Mononuclear cell (primary cell): Measurements from ENCODE around the gene ASMT. TPM values are rescaled to one million over a fixed set of nuclear protein-coding genes. Genes with fewer than 3 reads are reported as not detected.

Experiments
- H3K27me3 ChIP-seq: 2 replicates; pipeline ENCODE4 v1.6.0; 2011; ENCODE audit warnings: low read length, control low read depth; ENCODE audit not compliant: insufficient read depth
- H3K4me1 ChIP-seq: 2 replicates; pipeline ENCODE4 v1.5.1; 2011; ENCODE audit warnings: mild to moderate bottlenecking, low read length, control low read depth; ENCODE audit not compliant: insufficient read depth
- H3K4me3 ChIP-seq: 2 replicates; pipeline ENCODE4 v1.5.1; 2011; ENCODE audit warnings: mild to moderate bottlenecking, low read length, moderate library complexity
- H3K9me3 ChIP-seq: 2 replicates; pipeline ENCODE4 v1.5.1; 2011; ENCODE audit warnings: low read depth, mild to moderate bottlenecking, control low read depth, low read length
- total RNA-seq: library from RNA; depleted of rRNA; stranded (reverse); fragments of >200 nt; gene quantifications from one replicate; pipeline ENCODE4 v1.2.3, GENCODE V29; 2012

Gene ASMT
- total RNA-seq, 1 donor, result 0.73 TPM

DNA sequence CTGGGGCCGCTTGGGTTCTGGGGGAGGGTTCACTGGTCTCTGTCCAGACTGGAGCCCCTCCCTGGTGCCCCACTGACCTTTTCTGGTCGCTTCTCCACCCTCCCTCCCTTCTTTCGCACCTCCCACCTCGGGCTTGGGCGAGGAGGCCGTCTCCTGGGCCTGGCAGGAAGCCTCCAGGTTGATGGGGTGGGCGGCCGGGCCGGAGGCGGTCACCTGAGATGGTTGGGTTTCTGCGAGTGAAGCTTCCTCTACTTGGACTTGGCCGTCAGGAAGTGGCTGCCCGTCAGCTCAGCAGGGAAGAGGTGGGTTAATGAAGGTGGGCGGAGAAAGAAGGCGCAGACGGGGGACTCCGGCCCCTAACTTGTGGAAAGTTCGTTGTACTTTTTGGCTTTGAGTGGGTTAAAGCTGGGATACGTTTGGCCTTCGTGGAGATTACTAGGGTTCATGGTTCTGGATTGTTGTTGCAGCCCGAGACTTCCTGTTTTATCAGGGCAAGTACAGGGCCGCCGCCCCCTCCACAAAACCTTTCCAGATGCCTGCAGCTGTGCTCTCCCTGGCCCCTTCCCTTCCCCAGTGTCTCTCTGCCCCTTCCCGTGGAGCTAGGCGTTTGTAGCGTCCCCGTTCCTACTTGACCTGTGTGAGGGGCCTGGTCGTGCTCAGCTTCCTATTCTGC is 22.3 kb upstream of the ASMT start:
- Histone ChIP-seq H3K9me3 (no peaks in the 10 kb centered on the region), H3K27me3 (no peaks in the 10 kb centered on the region), H3K4me3 (peak overlapping the region; percentile 74), H3K4me1 (peaks cover 22% of the 10 kb centered on the region)

DNA sequence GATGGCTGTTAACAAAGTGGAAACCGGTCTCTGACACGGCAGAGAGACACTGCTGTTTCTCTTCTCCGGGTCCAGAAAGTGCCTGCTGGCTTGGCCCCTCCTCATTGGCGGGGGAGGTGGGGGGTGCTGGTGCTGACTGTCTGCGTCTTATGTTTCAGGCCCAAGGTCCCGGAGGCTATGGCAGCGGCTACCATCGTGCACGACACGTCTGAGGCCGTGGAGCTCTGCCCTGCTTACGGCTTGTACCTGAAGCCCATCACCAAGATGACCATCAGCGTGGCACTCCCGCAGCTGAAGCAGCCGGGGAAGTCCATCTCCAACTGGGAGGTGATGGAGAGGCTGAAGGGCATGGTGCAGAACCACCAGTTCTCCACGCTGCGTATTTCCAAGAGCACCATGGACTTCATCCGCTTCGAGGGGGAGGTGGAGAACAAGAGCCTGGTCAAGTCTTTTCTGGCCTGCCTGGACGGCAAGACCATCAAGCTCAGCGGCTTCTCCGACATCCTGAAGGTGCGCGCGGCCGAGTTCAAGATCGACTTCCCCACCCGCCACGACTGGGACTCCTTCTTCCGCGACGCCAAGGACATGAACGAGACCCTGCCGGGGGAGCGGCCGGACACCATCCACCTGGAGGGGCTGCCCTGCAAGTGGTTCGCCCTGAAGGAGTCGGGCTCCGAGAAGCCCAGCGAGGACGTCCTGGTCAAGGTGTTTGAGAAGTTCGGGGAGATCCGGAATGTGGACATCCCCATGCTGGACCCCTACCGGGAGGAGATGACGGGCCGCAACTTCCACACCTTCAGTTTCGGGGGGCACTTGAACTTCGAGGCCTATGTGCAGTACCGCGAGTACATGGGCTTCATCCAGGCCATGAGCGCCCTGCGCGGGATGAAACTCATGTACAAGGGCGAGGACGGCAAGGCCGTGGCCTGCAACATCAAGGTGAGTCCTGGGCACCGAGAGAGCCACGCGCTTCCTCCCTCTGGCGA is 21.3 kb upstream of the ASMT start:
- Histone ChIP-seq H3K27me3 (no peaks in the 10 kb centered on the region), H3K4me3 (peak overlapping the region; percentile 74), H3K9me3 (no peaks in the 10 kb centered on the region), H3K4me1 (peaks cover 22% of the 10 kb centered on the region)

DNA sequence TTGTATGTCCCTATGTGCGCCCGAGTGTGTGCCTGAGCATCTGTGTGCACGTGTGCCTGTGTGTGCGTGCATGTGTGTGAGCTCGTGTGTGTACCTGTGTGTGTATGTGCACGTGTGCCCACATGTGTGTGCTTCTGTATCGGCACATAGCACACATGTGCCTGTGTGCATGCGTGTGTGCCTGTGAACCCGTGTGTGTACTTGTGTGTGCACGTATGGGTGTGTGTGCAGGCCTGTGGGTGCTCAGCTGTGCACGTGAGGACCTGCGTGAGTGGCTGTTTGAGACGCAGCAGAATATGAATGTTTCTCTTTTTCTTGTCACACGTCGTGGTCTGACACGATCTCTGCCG is 19.2 kb upstream of the ASMT start:
- Histone ChIP-seq H3K4me3 (no peak overlapping the region), H3K27me3 (no peaks in the 10 kb centered on the region), H3K9me3 (no peaks in the 10 kb centered on the region), H3K4me1 (peaks cover 22% of the 10 kb centered on the region)

DNA sequence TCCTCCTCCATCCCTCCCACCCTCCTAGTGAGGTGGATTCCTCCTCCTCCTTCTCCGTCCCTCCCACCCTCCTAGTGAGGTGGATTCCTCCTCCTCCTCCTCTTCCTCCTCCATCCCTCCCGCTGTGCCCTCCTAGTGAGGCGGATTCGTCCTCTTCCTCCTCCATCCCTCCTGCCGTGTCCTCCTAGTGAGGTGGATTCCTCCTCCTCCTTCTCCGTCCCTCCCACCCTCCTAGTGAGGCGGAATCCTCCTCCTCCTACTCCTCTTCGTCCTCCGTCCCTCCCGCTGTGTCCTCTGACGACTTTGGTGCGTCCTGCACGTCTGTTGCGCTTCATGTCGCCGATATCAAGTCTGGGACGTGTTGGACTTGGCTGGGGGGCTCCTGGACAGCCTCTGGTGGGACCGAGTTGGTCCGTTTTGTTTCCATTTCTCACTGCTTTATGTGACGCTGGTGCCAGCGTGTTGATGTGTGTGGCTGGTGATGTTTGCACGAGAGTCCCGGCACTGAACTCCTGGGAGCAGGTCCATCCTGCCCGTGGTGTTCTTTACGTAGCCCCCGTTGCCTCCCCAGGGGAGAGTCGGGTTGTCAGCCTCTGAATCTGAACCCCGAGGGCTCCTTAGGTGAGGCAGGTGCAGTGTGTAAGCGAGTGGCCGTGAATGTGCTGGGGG is 18.0 kb upstream of the ASMT start:
- H3K4me3 ChIP-seq, result no peak overlapping the region
- H3K9me3 ChIP-seq, result no peaks in the 10 kb centered on the region
- no peaks in the 10 kb centered on the region for H3K27me3 ChIP-seq
- H3K4me1 ChIP-seq, result peaks cover 19% of the 10 kb centered on the region

DNA sequence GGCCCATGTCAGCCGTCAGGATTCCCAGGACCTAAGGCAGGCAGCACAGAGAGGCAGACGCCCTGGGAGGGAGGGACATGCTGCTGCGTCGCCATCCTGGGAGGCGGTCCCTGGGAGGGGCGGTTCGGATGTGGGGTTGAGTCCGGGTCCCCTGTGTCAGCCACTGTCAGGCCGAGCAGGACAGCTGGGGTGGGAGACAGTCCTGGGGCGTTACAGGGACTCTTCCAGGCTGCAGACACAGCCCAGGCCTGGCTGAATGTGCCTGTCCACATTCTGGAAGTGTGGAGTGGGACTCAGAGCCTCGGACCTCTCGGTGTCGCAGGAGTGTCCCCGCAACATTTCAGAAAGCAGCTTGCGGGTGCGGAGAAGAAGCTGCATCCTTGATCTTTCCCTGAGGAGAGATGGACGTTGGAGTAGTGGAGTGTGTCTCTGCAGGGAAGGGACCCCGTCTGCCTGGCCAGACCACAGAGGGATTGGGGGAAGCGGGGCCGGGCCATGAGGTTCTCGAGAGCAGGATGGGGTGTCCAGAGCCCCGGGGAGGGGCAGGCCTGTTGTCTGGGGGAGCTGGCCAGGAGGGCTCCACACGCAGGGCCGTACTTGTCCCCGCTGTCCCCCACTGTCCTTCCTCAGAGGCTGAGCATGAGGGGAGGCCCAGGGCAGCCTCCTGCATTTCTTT is 17.4 kb upstream of the ASMT start:
- Histone ChIP-seq H3K4me3 (no peak overlapping the region), H3K9me3 (no peaks in the 10 kb centered on the region), H3K4me1 (peaks cover 18% of the 10 kb centered on the region), H3K27me3 (no peaks in the 10 kb centered on the region)

DNA sequence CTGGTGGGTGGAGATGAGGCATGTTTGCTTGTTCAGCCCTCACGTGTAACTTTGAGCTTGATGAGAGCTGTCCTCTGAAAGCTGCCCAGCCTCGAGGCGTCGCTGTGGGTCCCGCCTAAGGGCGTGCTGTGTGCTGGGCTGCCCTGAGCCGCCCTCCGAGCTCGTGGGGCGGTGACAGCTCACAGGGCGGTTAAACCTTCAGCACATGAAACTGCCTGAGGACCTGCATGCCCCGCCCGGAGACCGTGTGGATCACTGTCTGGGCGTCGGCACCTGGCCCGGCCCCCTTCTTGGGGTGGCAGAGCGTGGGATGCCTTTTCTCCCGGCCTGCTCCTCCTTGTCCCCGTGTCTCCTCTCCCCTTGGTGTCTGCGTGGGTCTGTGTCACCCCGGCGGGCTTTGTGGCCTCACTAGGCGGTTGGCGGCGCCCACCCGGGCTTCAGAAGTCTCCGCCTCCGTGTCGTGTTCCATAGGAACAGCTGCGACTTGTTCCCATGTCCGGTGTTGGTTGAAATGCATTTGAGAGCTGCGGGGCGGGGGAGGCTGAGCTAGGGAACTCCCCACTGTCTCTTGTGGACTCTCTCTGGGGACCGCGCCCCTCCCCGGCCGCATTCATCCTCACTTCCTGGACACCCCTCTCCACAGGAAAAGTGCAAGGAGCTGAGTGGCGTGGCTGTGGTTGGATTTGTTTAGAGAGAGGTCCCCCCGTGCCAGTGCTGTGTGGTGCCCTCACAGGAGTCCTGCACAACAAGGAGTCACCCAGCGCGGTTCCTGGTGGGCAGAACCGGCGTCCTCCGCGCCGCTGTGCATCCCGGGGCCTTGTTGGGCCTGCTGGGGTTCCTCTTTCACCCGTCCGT is 16.6 kb upstream of the ASMT start:
- no peaks in the 10 kb centered on the region for H3K9me3 ChIP-seq
- no peaks in the 10 kb centered on the region for H3K27me3 ChIP-seq
- H3K4me3 ChIP-seq, result no peak overlapping the region
- H3K4me1 ChIP-seq, result peaks cover 10% of the 10 kb centered on the region

DNA sequence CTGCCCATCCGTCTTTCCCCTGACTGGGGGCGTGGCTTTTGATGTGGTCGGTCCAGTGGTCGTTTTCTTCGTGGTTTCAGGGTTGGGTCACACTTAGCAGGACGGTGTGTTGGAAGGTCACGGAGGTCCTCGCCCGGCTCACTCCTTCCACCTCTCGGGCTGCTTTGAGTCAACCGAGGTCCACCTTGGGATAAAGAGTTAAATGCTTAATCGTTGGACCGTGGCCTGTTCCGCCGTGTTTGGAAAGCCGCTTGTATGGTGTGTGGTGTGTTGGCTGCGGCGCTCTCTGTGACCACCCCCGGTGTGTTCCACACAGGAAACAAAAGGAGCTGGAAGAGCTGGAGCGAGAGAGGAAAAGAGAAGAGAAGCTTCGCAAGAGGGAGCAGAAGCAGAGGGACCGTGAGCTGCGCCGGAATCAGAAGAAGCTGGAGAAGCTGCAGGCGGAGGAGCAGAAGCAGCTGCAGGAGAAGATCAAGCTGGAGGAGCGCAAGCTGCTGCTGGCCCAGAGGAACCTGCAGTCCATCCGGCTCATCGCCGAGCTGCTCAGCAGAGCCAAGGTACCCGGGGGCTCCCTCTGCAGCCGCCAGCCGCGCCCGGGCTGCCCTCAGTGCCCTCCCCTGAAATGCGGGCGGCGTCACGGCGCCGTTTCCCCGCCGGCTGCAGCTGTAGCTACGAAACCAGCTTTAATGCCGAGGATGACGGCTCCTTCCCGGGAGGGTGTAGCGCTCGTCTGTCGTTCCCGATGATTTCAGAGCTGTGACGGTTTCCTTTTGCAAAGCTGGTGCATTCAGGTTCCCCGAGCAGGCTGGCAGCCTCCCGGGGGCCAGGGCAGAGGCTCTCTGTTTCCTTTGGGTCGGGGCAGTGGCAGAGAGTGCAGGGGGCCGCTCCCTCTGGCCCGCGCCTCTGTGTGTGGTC is 15.7 kb upstream of the ASMT start:
- H3K4me3 ChIP-seq, result no peak overlapping the region

DNA sequence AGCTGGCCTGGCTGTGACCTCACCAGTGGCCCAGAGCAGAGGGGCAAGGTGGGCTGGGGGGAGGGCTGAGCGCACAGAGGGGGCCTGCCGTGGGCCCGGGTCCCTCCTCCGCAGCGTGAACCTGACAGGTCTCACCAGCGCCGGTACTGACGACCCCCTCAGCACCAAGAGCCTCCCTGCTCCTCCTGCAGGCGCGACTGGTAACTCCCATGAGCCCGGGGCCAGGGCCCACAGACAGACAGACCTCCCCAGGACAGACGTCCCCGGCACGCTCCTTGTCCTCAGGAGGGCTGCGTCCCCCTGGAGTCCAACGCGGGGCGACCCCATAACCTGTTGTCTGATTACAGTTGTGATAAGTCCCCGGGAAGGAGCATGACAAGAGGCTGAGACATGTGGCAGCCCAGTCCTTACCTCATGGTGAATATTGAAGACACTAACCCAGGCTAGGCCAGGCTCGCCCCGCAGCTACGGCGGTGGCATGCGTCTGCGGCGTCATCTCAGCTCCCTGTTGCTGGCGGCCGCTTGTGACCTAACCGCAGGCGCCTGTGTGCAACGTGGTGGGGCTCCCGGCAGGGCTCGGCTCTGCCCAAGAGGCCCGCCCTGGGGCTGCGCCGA is 15.0 kb upstream of the ASMT start:
- H3K27me3 ChIP-seq, result no peaks in the 10 kb centered on the region
- H3K4me3 ChIP-seq, result no peak overlapping the region
- H3K9me3 ChIP-seq, result no peaks in the 10 kb centered on the region
- H3K4me1 ChIP-seq, result no peaks in the 10 kb centered on the region

More for the DNA sequence above, 15.7 kb upstream of the ASMT start:
- Histone ChIP-seq H3K27me3 (no peaks in the 10 kb centered on the region), H3K9me3 (no peaks in the 10 kb centered on the region), H3K4me1 (peaks cover 1% of the 10 kb centered on the region)

DNA sequence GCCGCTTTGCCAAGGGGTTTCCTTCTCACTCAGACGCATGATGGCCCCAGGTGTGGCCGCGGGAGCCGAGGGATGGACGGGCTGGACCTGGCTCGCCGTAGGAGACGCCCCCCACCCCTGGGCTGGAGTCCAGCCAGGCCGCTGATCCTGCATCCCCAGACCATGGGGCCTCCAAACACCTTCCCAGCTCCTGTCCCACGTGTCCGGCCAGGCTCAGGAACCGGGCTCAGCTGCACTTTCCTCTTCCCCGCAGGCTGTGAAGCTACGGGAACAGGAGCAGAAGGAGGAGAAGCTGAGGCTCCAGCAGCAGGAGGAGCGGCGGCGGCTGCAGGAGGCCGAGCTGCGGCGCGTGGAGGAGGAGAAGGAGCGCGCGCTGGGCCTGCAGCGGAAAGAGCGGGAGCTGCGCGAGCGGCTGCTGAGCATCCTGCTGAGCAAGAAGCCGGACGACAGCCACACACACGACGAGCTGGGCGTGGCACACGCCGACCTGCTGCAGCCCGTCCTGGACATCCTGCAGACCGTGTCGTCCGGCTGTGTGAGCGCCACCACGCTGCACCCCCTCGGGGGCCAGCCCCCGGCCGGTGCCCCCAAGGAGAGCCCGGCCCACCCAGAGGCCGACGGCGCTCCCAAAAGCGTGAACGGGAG is 14.3 kb upstream of the ASMT start:
- Histone ChIP-seq H3K27me3 (no peaks in the 10 kb centered on the region), H3K4me3 (no peak overlapping the region), H3K4me1 (no peaks in the 10 kb centered on the region), H3K9me3 (no peaks in the 10 kb centered on the region)

DNA sequence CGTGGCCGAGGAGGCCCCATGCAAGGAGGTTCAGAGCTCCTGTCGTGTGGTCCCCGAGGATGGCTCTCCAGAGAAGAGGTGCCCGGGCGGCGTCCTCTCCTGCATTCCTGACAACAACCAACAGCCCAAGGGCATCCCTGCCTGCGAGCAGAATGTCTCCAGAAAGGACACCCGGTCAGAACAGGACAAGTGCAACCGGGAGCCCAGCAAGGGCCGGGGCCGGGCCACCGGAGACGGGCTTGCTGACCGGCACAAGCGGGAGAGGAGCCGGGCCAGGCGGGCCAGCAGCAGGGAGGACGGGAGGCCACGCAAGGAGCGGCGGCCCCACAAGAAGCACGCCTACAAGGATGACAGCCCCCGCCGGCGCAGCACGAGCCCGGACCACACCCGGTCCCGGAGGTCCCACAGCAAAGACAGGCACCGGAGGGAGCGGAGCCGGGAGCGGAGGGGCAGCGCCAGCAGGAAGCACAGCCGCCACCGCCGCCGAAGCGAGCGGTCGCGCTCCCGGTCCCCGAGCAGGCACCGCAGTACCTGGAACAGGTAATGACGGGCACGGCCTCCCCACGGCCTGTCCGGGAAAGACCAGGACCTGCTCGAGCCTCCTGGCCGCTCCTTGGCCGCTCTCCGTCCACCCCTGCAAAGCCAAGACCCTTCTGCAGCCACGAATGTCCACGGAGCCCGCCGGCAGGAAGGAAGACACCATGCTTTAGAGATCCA is 13.7 kb upstream of the ASMT start:
- Histone ChIP-seq H3K9me3 (no peaks in the 10 kb centered on the region), H3K4me1 (no peaks in the 10 kb centered on the region), H3K4me3 (no peak overlapping the region), H3K27me3 (no peaks in the 10 kb centered on the region)

DNA sequence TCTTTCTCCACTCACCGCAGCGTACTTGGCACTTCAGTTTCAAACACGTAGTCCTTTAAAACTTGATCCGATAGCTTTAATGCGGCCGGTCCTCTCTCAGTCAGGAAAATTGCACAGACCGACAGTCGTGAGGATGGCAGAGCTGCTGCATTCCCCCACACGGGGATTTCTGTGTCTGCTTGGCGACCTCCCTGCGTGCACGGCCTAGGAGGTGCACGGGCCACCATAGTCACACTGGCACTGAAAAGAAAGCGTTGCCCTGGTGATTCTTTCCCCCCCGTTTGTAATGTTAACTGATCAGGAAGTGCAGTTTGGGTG is 13.1 kb upstream of the ASMT start:
- H3K27me3 ChIP-seq, result no peaks in the 10 kb centered on the region
- H3K4me1 ChIP-seq, result no peaks in the 10 kb centered on the region
- H3K9me3 ChIP-seq, result no peaks in the 10 kb centered on the region
- no peak overlapping the region for H3K4me3 ChIP-seq

DNA sequence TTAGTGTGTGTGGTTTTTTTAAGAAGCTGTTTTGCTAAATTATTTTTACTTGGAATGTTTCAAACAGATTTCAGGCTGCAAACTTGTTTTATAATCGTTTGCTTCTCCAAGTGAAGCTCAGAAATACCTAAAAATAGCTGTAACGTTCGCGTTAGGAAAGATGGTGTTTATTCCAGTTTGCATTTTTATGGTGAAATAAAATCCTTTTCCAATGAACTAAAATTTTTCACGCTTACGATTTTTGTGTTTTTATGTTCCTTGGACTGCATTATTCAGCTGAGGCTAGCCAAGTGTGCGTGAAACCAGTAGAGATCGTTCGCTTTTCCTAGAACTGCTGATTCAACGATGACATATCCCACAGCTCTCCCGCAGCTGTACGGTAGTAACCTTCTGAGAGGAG is 12.6 kb upstream of the ASMT start:
- H3K27me3 ChIP-seq, result no peaks in the 10 kb centered on the region
- no peaks in the 10 kb centered on the region for H3K4me1 ChIP-seq
- no peak overlapping the region for H3K4me3 ChIP-seq
- no peaks in the 10 kb centered on the region for H3K9me3 ChIP-seq
